Superior temporal gyrus (tissue), 1 donor: ENCODE data around the gene FGGY.

ENCODE experiments used
- DNase-seq: peaks from one replicate; pipeline ENCODE4 v3.0.0-alpha.2; 2016; ENCODE audit errors: extremely low spot score

The FGGY gene

GRCh38 chr1:59315529-59316463, 18.9 kb downstream of the FGGY start:
- DNase-seq, result no peak

- DNase-seq, result no peak
These were observed 19.7 kb downstream of the FGGY start for GRCh38 chr1:59316497-59317128.

- no peak for DNase-seq
These were observed 20.4 kb downstream of the FGGY start for GRCh38 chr1:59317343-59317742.

GRCh38 chr1:59317780-59318179, 20.9 kb downstream of the FGGY start:
- no peak for DNase-seq

GRCh38 chr1:59318271-59318860, 21.5 kb downstream of the FGGY start:
- no peak for DNase-seq

GRCh38 chr1:59322394-59322793, 25.5 kb downstream of the FGGY start:
- DNase-seq, result no peak

- DNase-seq, result no peak
These were observed 25.9 kb downstream of the FGGY start for GRCh38 chr1:59322814-59323213.

- no peak for DNase-seq
These were observed 27.0 kb downstream of the FGGY start for GRCh38 chr1:59323879-59324278.

- DNase-seq, result no peak
These were observed 31.5 kb downstream of the FGGY start for GRCh38 chr1:59328353-59328752.

- DNase-seq, result no peak
These were observed 32.6 kb downstream of the FGGY start for GRCh38 chr1:59329412-59330053.

- no peak for DNase-seq
These were observed 35.1 kb downstream of the FGGY start for GRCh38 chr1:59331686-59332620.

GRCh38 chr1:59332983-59333382, 36.1 kb downstream of the FGGY start:
- DNase-seq, result no peak

GRCh38 chr1:59333626-59334277, 36.9 kb downstream of the FGGY start:
- DNase-seq, result no peak

GRCh38 chr1:59340411-59341307, 43.8 kb downstream of the FGGY start:
- DNase-seq, result no peak

GRCh38 chr1:59342801-59343575, 46.1 kb downstream of the FGGY start:
- DNase-seq, result no peak

GRCh38 chr1:59343576-59343840, 46.6 kb downstream of the FGGY start:
- DNase-seq, result no peak

- no peak for DNase-seq
These were observed 48.3 kb downstream of the FGGY start for GRCh38 chr1:59345221-59345620.

- DNase-seq, result no peak
These were observed 49.5 kb downstream of the FGGY start for GRCh38 chr1:59346429-59346828.

GRCh38 chr1:59349101-59349500, 52.2 kb downstream of the FGGY start:
- no peak for DNase-seq
